ENCODE data around the gene RGS7.
"Not testable (repeated sequence)": the region's sequence is repeated elsewhere in the genome, so short reads cannot be mapped to it uniquely, and the experiment has no call there.

The RGS7 gene

DNA sequence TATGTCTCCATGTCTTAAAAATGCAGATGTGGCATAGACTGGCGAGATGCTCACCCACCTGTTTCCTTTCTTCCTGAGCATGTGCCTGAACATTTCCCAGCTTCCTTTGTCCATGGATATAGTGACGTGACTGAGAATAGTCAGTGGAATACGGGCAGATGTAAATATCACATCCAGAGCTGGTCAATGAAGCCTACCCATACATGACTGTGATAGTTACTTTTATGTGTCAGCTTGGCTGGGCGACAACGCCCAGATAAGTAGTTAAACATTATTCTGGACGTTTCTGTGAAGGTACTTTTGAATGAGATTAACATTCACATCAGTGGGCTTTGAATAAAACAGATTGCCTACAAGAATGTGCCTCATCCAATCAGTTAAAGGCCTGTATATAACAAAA, 135.7 kb downstream of the RGS7 start:
- H3K27ac Mint-ChIP-seq = no peak overlapping the region
- H3K27me3 Mint-ChIP-seq = no peaks in the 10 kb centered on the region
- no peak overlapping the region for H3K4me3 Mint-ChIP-seq
- peaks cover 10% of the 10 kb centered on the region for H3K9me3 Mint-ChIP-seq (ENCODE audit: low read depth)
- H3K36me3 Mint-ChIP-seq = no peaks in the 10 kb centered on the region
- H3K4me1 Mint-ChIP-seq (ENCODE audit: low read depth) = no peaks in the 10 kb centered on the region

- H3K36me3 Mint-ChIP-seq; H3K27ac Mint-ChIP-seq; H3K4me3 Mint-ChIP-seq; H3K27me3 Mint-ChIP-seq; H3K4me1 Mint-ChIP-seq (ENCODE audit: low read depth): not testable (repeated sequence)
- H3K9me3 Mint-ChIP-seq (ENCODE audit: low read depth) = peaks cover 10% of the 10 kb centered on the region
Observed at GRCh38 chr1:241220913-241221312, 136.1 kb downstream of the RGS7 start.

- Mint-ChIP-seq H3K9me3 (ENCODE audit: low read depth) (peaks cover 10% of the 10 kb centered on the region), H3K27ac (no peak overlapping the region), H3K27me3 (no peaks in the 10 kb centered on the region), H3K36me3 (no peaks in the 10 kb centered on the region), H3K4me3 (no peak overlapping the region), H3K4me1 (ENCODE audit: low read depth) (no peaks in the 10 kb centered on the region)
Observed at GRCh38 chr1:241219449-241219848, 137.6 kb downstream of the RGS7 start.

- peaks cover 6% of the 10 kb centered on the region for H3K9me3 Mint-ChIP-seq (ENCODE audit: low read depth)
- no peak overlapping the region for H3K4me3 Mint-ChIP-seq
- H3K36me3 Mint-ChIP-seq = no peaks in the 10 kb centered on the region
- no peak overlapping the region for H3K27ac Mint-ChIP-seq
- no peaks in the 10 kb centered on the region for H3K4me1 Mint-ChIP-seq (ENCODE audit: low read depth)
- H3K27me3 Mint-ChIP-seq = no peaks in the 10 kb centered on the region
Observed at GRCh38 chr1:241217516-241217915, 139.5 kb downstream of the RGS7 start.

GRCh38 chr1:241215683-241216082, 141.3 kb downstream of the RGS7 start:
- H3K27ac Mint-ChIP-seq = no peak overlapping the region
- H3K4me1 Mint-ChIP-seq (ENCODE audit: low read depth) = no peaks in the 10 kb centered on the region
- no peaks in the 10 kb centered on the region for H3K36me3 Mint-ChIP-seq

GRCh38 chr1:241215203-241215602, 141.8 kb downstream of the RGS7 start:
- no peak overlapping the region for H3K27ac Mint-ChIP-seq
- peaks cover 4% of the 10 kb centered on the region for H3K9me3 Mint-ChIP-seq (ENCODE audit: low read depth)
- no peaks in the 10 kb centered on the region for H3K36me3 Mint-ChIP-seq
- no peaks in the 10 kb centered on the region for H3K27me3 Mint-ChIP-seq
- H3K4me3 Mint-ChIP-seq = no peak overlapping the region
- H3K4me1 Mint-ChIP-seq (ENCODE audit: low read depth) = no peaks in the 10 kb centered on the region

More at GRCh38 chr1:241215683-241216082, 141.3 kb downstream of the RGS7 start:
- H3K9me3 Mint-ChIP-seq (ENCODE audit: low read depth) = peaks cover 4% of the 10 kb centered on the region
- no peaks in the 10 kb centered on the region for H3K27me3 Mint-ChIP-seq
- no peak overlapping the region for H3K4me3 Mint-ChIP-seq

DNA sequence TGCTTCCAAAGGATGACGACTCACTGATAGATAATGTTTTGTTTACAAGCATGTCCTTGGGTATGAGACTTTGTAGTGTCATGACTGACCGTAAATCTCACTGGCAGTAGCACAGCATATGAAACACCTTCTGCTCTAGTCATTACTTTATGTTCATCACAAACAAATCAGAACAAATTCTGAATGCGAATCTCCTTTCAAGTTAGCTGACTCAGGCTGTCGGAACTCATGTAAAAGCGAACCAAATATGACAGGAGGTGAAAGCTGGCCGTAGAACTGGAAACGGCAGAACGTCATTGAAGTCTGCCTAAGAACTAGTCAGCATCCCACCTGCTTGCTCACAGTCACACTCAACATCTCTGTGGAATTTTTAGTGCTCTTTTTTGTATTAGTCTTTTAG, 143.9 kb downstream of the RGS7 start:
- Mint-ChIP-seq H3K4me3 (no peak overlapping the region), H3K9me3 (ENCODE audit: low read depth) (peaks cover 4% of the 10 kb centered on the region), H3K4me1 (ENCODE audit: low read depth) (no peaks in the 10 kb centered on the region), H3K36me3 (no peaks in the 10 kb centered on the region), H3K27ac (no peak overlapping the region), H3K27me3 (no peaks in the 10 kb centered on the region)

DNA sequence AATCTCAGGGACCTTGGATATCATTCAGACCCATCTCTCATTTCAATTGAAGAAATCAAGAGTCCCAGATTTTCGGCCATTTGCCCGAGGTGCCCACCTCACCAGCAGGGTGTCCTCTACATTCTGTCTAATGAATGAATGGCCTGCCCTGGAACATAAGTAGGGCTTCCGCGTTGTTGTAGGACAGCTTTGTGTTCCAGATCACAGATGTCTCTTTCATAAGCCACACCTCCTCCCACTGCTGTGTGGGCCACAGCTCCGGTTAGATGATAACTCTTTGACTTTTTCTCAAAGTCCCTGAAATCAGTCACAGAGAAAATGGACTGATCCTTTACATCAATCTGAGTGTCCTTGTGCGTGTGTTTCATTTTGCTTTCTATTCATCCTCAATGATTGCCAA, 144.4 kb downstream of the RGS7 start:
- no peaks in the 10 kb centered on the region for H3K4me1 Mint-ChIP-seq (ENCODE audit: low read depth)
- peaks cover 4% of the 10 kb centered on the region for H3K9me3 Mint-ChIP-seq (ENCODE audit: low read depth)
- H3K27ac Mint-ChIP-seq = no peak overlapping the region
- H3K27me3 Mint-ChIP-seq = no peaks in the 10 kb centered on the region
- no peaks in the 10 kb centered on the region for H3K36me3 Mint-ChIP-seq
- H3K4me3 Mint-ChIP-seq = no peak overlapping the region

DNA sequence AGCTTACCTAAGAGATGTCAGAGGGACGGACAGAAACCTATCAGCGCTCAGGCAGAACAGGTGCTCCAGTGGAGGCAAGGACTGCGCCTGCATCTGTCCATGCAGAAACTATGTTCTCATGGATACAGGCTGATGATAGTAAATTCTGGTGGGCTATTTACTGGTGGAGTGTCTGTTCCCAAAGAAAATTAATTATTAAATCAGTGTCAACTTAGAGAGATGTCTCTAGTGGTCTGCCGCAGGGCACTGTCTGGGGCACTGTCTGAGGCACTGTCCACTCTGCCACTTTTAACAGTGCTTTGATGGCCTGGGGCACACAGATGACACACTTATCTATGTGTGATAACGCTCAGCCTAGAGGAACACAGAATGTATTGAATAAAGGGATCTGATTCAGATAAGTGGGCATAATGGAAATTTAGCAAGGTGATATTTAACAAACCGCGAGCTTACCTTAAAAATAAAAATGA, 148.1 kb downstream of the RGS7 start:
- H3K36me3 Mint-ChIP-seq = no peaks in the 10 kb centered on the region

DNA sequence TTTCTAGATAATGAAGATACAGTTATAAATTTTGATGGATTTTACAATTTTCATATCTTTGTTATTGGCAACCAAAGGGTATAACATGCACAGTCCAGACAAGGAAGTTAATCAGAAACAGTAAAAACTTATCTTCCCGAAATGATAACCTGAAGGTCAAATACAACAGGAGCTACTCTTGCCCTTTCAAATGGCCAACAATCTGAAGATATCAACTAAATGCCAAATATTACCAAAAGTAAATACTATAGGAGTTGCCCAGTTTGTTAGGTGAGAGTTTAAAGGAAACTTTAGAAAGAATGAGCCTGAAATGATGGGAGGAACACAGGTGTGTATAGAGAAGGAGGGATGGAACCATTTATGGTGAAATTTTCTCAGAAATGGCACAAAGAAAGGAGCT, 153.2 kb downstream of the RGS7 start:
- Mint-ChIP-seq H3K27ac (no peak overlapping the region), H3K9me3 (ENCODE audit: low read depth) (peaks cover 7% of the 10 kb centered on the region), H3K36me3 (no peaks in the 10 kb centered on the region), H3K27me3 (no peaks in the 10 kb centered on the region), H3K4me1 (ENCODE audit: low read depth) (no peaks in the 10 kb centered on the region), H3K4me3 (no peak overlapping the region)

More for the DNA sequence above, 148.1 kb downstream of the RGS7 start:
- H3K4me3 Mint-ChIP-seq = no peak overlapping the region
- H3K27me3 Mint-ChIP-seq = no peaks in the 10 kb centered on the region
- no peaks in the 10 kb centered on the region for H3K4me1 Mint-ChIP-seq (ENCODE audit: low read depth)
- no peak overlapping the region for H3K27ac Mint-ChIP-seq
- H3K9me3 Mint-ChIP-seq (ENCODE audit: low read depth) = no peaks in the 10 kb centered on the region

GRCh38 chr1:241202401-241202800, 154.6 kb downstream of the RGS7 start:
- Mint-ChIP-seq H3K27me3 (no peaks in the 10 kb centered on the region), H3K36me3 (no peaks in the 10 kb centered on the region), H3K4me1 (ENCODE audit: low read depth) (no peaks in the 10 kb centered on the region), H3K27ac (no peak overlapping the region), H3K9me3 (ENCODE audit: low read depth) (peaks cover 7% of the 10 kb centered on the region), H3K4me3 (no peak overlapping the region)

GRCh38 chr1:241186716-241187115, 170.3 kb downstream of the RGS7 start:
- Mint-ChIP-seq H3K9me3 (ENCODE audit: low read depth) (peaks cover 8% of the 10 kb centered on the region), H3K36me3 (no peaks in the 10 kb centered on the region), H3K4me3 (no peak overlapping the region), H3K4me1 (ENCODE audit: low read depth) (no peaks in the 10 kb centered on the region), H3K27me3 (peaks cover 1% of the 10 kb centered on the region), H3K27ac (no peak overlapping the region)

GRCh38 chr1:241181971-241182370, 175.0 kb downstream of the RGS7 start:
- H3K27ac Mint-ChIP-seq = no peak overlapping the region
- H3K36me3 Mint-ChIP-seq = no peaks in the 10 kb centered on the region
- H3K4me1 Mint-ChIP-seq (ENCODE audit: low read depth) = no peaks in the 10 kb centered on the region
- peaks cover 1% of the 10 kb centered on the region for H3K27me3 Mint-ChIP-seq
- peaks cover 11% of the 10 kb centered on the region for H3K9me3 Mint-ChIP-seq (ENCODE audit: low read depth)
- H3K4me3 Mint-ChIP-seq = no peak overlapping the region

GRCh38 chr1:241181471-241181870, 175.5 kb downstream of the RGS7 start:
- peaks cover 11% of the 10 kb centered on the region for H3K9me3 Mint-ChIP-seq (ENCODE audit: low read depth)
- H3K36me3 Mint-ChIP-seq = no peaks in the 10 kb centered on the region
- H3K27me3 Mint-ChIP-seq = peaks cover 1% of the 10 kb centered on the region
- no peak overlapping the region for H3K4me3 Mint-ChIP-seq
- no peak overlapping the region for H3K27ac Mint-ChIP-seq
- H3K4me1 Mint-ChIP-seq (ENCODE audit: low read depth) = no peaks in the 10 kb centered on the region

GRCh38 chr1:241180569-241180968, 176.4 kb downstream of the RGS7 start:
- H3K4me1 Mint-ChIP-seq (ENCODE audit: low read depth) = no peaks in the 10 kb centered on the region
- H3K27me3 Mint-ChIP-seq = peaks cover 1% of the 10 kb centered on the region
- H3K4me3 Mint-ChIP-seq = no peak overlapping the region
- peaks cover 11% of the 10 kb centered on the region for H3K9me3 Mint-ChIP-seq (ENCODE audit: low read depth)
- no peaks in the 10 kb centered on the region for H3K36me3 Mint-ChIP-seq
- H3K27ac Mint-ChIP-seq = no peak overlapping the region

- no peaks in the 10 kb centered on the region for H3K36me3 Mint-ChIP-seq
- H3K4me1 Mint-ChIP-seq (ENCODE audit: low read depth) = no peaks in the 10 kb centered on the region
- H3K27ac Mint-ChIP-seq = no peak overlapping the region
- peaks cover 2% of the 10 kb centered on the region for H3K27me3 Mint-ChIP-seq
- H3K4me3 Mint-ChIP-seq = no peak overlapping the region
- peaks cover 8% of the 10 kb centered on the region for H3K9me3 Mint-ChIP-seq (ENCODE audit: low read depth)
Observed at GRCh38 chr1:241177660-241178059, 179.3 kb downstream of the RGS7 start.
